ENCODE measurements around the gene CDR2. TPM values are rescaled to one million over a fixed set of nuclear protein-coding genes. Genes with fewer than 3 reads are reported as not detected.

CDR2 gene
- total RNA-seq, 1 donor from 2014 or later: 57.6 TPM

DNA sequence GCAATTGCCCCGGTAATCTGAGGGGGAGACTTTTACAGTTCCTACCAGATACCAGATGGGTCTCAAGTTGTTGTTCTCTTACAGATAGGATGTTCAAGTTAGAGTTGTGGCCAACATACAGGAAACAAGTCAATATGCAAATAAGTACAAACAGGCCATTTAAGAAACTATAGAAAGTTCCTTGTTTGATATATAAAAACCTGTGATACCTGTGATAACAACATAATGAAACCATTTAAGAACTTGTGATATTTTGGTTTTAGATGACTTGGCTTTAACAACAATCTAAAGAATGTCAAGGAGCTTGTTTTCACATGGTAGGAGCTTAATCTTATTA is 16.8 kb downstream of the CDR2 start:
- Mint-ChIP-seq H3K9me3 (ENCODE audit: unreplicated experiment) (no peaks in the 10 kb centered on the region), H3K27ac (ENCODE audit: unreplicated experiment) (peak overlapping the region; percentile 97), H3K4me3 (ENCODE audit: unreplicated experiment) (no peak overlapping the region), H3K36me3 (ENCODE audit: low read depth, unreplicated experiment) (peaks cover 17% of the 10 kb centered on the region), H3K4me1 (ENCODE audit: low read depth, unreplicated experiment) (peaks cover 46% of the 10 kb centered on the region), H3K27me3 (ENCODE audit: low read depth, unreplicated experiment) (no peaks in the 10 kb centered on the region)
- TF ChIP-seq EZH2 (IDR thresholded peaks at IDR 0.05; ENCODE audit: insufficient read depth, low read length): no peak
- TF ChIP-seq, protein P1, sequence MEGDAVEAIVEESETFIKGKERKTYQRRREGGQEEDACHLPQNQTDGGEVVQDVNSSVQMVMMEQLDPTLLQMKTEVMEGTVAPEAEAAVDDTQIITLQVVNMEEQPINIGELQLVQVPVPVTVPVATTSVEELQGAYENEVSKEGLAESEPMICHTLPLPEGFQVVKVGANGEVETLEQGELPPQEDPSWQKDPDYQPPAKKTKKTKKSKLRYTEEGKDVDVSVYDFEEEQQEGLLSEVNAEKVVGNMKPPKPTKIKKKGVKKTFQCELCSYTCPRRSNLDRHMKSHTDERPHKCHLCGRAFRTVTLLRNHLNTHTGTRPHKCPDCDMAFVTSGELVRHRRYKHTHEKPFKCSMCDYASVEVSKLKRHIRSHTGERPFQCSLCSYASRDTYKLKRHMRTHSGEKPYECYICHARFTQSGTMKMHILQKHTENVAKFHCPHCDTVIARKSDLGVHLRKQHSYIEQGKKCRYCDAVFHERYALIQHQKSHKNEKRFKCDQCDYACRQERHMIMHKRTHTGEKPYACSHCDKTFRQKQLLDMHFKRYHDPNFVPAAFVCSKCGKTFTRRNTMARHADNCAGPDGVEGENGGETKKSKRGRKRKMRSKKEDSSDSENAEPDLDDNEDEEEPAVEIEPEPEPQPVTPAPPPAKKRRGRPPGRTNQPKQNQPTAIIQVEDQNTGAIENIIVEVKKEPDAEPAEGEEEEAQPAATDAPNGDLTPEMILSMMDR (IDR thresholded peaks at IDR 0.05; ENCODE audit: insufficient read depth, low read depth, low read length): no peak
- peak overlapping the region; percentile 5 for H3K4me2 ChIP-seq (ENCODE audit: low read length)
- peaks cover 60% of the 10 kb centered on the region for H3K79me2 ChIP-seq (ENCODE audit: insufficient read depth, low read length)
- H4K20me1 ChIP-seq (ENCODE audit: insufficient read depth, low read length): peaks cover 64% of the 10 kb centered on the region
- peaks cover 29% of the 10 kb centered on the region for H3K4me1 ChIP-seq (ENCODE audit: insufficient read depth, low read length)
- peak overlapping the region; percentile 17 for H3K9ac ChIP-seq (ENCODE audit: low read length)
- DNase-seq (ENCODE audit: low read depth) (no peak), FAIRE-seq (no peak)
- peaks cover 22% of the 10 kb centered on the region for H3K36me3 ChIP-seq (ENCODE audit: insufficient read depth, low read length)
- H3K27ac ChIP-seq (ENCODE audit: low read depth, low read length): peak overlapping the region; percentile 57
- no peaks in the 10 kb centered on the region for H3K27me3 ChIP-seq (ENCODE audit: insufficient read depth, low read length)
- no peaks in the 10 kb centered on the region for H3K9me3 ChIP-seq (ENCODE audit: insufficient read depth, low read depth, low read length)
- no peak overlapping the region for H2AFZ ChIP-seq (ENCODE audit: low read depth, low read length)
- H3K4me3 ChIP-seq (ENCODE audit: insufficient read depth, low read depth, low read length): no peak overlapping the region

DNA sequence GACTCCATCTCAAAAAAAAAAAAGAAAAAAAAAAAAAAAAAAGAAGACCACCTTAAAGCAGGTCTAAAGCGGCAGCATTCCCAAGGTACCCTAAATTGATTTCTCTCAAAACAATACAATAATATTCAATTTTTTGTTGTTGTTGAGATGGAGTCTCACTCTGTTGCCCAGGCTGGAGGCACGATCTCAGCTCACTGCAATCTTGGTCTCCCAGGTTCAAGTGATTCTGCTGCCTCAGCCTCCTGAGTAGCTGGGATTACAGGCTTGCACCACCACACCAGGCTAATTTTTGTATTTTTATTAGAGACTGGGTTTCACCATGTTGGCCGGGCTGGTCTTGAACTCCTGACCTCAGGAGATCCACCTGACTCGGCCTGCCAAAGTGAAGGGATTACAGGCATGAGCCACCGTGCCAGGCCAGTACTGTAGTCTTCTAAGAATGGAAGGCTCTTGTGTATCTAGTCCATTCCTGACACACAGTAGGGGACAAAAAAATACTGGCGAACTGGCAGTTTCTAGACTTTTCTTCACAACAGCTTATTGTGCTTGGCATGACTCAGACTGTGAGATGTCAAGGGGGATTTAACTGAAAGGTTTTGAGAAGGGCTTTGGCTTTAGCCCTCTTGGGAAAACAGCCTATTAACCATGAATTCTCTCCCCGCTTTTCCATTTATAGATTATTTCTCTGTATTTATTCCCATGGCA is 17.3 kb downstream of the CDR2 start:
- Histone ChIP-seq H4K20me1 (ENCODE audit: insufficient read depth, low read length) (peaks cover 64% of the 10 kb centered on the region), H3K4me3 (ENCODE audit: insufficient read depth, low read depth, low read length) (no peak overlapping the region), H3K79me2 (ENCODE audit: insufficient read depth, low read length) (peaks cover 61% of the 10 kb centered on the region), H2AFZ (ENCODE audit: low read depth, low read length) (no peak overlapping the region), H3K27me3 (ENCODE audit: insufficient read depth, low read length) (no peaks in the 10 kb centered on the region), H3K27ac (ENCODE audit: low read depth, low read length) (peak overlapping the region; percentile 57), H3K4me1 (ENCODE audit: insufficient read depth, low read length) (peaks cover 32% of the 10 kb centered on the region), H3K4me2 (ENCODE audit: low read length) (peak overlapping the region; percentile 5), H3K9ac (ENCODE audit: low read length) (no peak overlapping the region), H3K9me3 (ENCODE audit: insufficient read depth, low read depth, low read length) (no peaks in the 10 kb centered on the region), H3K36me3 (ENCODE audit: insufficient read depth, low read length) (peaks cover 19% of the 10 kb centered on the region)
- Mint-ChIP-seq H3K4me3 (ENCODE audit: unreplicated experiment) (no peak overlapping the region), H3K9me3 (ENCODE audit: unreplicated experiment) (no peaks in the 10 kb centered on the region), H3K36me3 (ENCODE audit: low read depth, unreplicated experiment) (peaks cover 13% of the 10 kb centered on the region), H3K27me3 (ENCODE audit: low read depth, unreplicated experiment) (no peaks in the 10 kb centered on the region), H3K27ac (ENCODE audit: unreplicated experiment) (peak overlapping the region; percentile 97), H3K4me1 (ENCODE audit: low read depth, unreplicated experiment) (peaks cover 52% of the 10 kb centered on the region)
- TF ChIP-seq EZH2 (IDR thresholded peaks at IDR 0.05; ENCODE audit: insufficient read depth, low read length): no peak
- TF ChIP-seq, protein P1 (IDR thresholded peaks at IDR 0.05; ENCODE audit: insufficient read depth, low read depth, low read length): no peak
- DNase-seq (ENCODE audit: low read depth) (no peak), FAIRE-seq (no peak)

- H3K27ac ChIP-seq (ENCODE audit: low read depth, low read length): no peak overlapping the region
- no peak overlapping the region for H2AFZ ChIP-seq (ENCODE audit: low read depth, low read length)
- Mint-ChIP-seq H3K27ac (ENCODE audit: unreplicated experiment) (no peak overlapping the region), H3K4me3 (ENCODE audit: unreplicated experiment) (no peak overlapping the region), H3K4me1 (ENCODE audit: low read depth, unreplicated experiment) (peaks cover 53% of the 10 kb centered on the region), H3K36me3 (ENCODE audit: low read depth, unreplicated experiment) (peaks cover 21% of the 10 kb centered on the region), H3K9me3 (ENCODE audit: unreplicated experiment) (no peaks in the 10 kb centered on the region), H3K27me3 (ENCODE audit: low read depth, unreplicated experiment) (no peaks in the 10 kb centered on the region)
- no peaks in the 10 kb centered on the region for H3K27me3 ChIP-seq (ENCODE audit: insufficient read depth, low read length)
- no peak overlapping the region for H3K4me3 ChIP-seq (ENCODE audit: insufficient read depth, low read depth, low read length)
- no peak for FAIRE-seq
- H3K36me3 ChIP-seq (ENCODE audit: insufficient read depth, low read length): peaks cover 19% of the 10 kb centered on the region
- no peak for DNase-seq (ENCODE audit: low read depth)
- H4K20me1 ChIP-seq (ENCODE audit: insufficient read depth, low read length): peaks cover 67% of the 10 kb centered on the region
- TF ChIP-seq EZH2 (IDR thresholded peaks at IDR 0.05; ENCODE audit: insufficient read depth, low read length): no peak
- TF ChIP-seq, protein P1 (IDR thresholded peaks at IDR 0.05; ENCODE audit: insufficient read depth, low read depth, low read length): no peak
- no peaks in the 10 kb centered on the region for H3K9me3 ChIP-seq (ENCODE audit: insufficient read depth, low read depth, low read length)
- peaks cover 32% of the 10 kb centered on the region for H3K4me1 ChIP-seq (ENCODE audit: insufficient read depth, low read length)
- no peak overlapping the region for H3K9ac ChIP-seq (ENCODE audit: low read length)
- peaks cover 65% of the 10 kb centered on the region for H3K79me2 ChIP-seq (ENCODE audit: insufficient read depth, low read length)
- no peak overlapping the region for H3K4me2 ChIP-seq (ENCODE audit: low read length)
Measured at GRCh38 chr16:22355487-22355908, 18.9 kb downstream of the CDR2 start.

All from astrocyte (in vitro differentiated cells and primary cell).